CD4-positive, alpha-beta T cell treated with Interleukin-12 subunit alpha and Interleukin-12 subunit beta, for 1 hour (primary cell): ENCODE results near the gene SSRP1.
"Not testable (repeated sequence)": the region's sequence is repeated elsewhere in the genome, so short reads cannot be mapped to it uniquely, and the experiment has no call there.

Source experiments
- DNase-seq: peaks from one replicate; pipeline ENCODE4 v3.0.0-alpha.2; 2020

The SSRP1 gene

DNA sequence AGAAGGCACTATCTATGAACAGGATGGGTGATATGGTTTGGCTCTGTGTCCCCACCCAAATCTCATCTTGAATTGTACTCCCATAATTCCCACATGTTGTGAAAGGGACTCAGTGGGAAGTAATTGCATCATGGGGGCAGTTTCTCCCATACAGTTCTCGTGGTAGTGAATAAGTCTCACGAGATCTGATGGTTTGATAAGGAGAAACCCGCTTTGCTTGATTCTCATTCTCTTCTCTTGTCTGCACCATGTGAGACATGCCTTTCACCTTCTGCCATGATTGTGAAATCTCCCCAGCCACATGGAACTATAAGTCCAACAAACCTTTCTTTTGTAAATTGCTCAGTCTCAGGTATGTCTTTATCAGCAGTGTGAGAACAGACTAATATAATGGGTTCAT lies 39.5 kb downstream of the SSRP1 start:
- DNase-seq: not testable (repeated sequence)

DNA sequence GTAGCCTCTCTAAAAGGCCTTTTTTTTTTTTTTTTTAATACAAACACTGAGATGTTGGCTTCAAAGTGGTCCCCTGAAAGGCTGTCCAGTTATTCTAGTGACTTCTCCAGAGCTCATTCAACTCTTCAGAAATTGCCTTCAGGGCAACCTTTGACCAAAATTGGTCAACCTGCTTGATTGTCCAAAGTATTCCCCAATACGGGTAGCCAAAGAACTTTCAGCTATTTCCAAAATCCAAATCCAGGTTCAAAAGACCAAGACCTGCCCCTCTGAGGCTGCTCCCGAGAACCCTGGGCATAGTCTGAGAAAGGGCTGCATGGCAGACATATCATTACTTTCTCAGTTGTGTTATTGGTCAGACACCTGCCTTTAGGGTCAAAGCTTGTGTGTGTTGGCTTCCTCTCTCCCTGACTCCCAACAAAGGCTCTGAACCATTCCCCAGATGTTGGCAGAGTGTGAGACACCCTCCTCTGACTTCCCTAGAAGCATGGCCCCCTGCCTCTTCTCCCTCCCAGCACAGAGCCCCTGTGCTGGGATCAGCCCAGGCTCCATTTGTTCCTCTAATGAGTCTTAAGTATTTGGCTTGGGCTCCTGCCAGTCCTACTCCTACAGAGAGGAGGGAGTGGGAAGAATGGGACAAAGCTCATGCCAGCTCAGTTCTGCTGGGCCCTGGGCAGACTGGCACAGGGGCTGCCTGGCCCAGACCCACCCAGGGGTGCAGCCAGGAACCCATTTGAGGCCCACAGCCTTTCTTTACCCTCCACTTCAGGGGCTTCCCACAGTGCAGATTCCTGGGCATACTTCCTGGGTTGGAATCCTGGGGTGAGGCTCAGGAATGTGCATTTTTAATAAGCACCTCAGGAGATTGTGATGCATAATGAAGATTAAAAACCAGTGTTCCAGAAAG lies 41.2 kb downstream of the SSRP1 start:
- no peak for DNase-seq

DNA sequence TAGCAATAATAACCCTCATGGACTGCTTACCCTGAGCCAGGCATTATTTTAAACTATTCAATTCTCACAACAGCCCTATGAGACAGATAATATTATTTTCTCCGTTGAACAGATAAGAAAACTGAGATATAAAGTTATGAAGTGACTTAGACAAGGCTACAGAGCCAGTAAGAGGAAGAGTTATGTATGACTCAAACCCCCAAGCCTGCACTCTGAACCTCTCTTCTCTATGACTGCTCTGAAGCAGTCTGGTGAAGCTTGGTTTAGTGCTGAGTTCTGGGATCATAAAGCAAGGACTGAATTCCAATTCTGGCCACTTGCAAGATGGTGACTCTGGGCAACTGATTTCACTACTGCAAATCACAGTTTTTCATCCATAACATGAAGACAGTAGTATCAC lies 45.4 kb downstream of the SSRP1 start:
- DNase-seq: no peak

DNA sequence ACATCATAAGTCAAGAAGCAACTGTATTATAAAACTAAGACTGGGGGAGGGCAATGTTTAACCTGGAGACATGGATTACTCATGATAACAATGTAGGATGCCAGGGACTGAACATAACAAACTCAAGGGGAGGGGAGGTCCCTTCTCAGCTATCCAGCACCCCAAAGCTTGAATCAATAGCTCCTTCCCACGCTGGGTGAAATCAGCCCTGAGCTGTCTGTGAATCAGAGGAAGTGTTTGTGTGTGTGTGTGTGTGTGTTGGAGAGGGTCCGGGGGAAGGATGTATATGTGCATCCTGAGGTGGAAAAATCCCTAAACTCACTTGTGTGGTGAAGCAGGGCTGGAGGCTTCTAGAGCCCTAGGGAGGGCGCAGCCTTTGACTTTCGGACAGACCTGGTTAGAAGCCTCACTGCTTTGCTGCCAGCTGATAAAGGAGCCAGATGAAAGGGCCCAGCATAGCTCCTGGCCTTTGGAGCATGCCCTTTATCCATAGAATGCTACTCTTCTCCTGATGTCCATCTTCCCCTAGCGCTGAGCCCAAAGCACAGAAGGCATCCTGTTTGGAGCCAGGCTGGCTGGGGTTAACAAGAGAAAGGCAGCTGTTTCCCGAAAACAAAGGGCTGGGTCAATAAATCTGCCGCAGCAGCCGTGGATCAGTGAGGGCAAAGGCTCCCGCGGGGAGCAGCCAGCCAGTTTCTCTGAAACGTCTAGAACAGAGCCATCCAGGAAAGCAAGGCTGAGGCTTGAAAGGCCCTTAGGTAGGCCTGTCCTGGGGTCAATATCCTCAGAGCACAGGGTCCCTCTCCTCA lies 46.7 kb downstream of the SSRP1 start:
- DNase-seq: no peak

DNA sequence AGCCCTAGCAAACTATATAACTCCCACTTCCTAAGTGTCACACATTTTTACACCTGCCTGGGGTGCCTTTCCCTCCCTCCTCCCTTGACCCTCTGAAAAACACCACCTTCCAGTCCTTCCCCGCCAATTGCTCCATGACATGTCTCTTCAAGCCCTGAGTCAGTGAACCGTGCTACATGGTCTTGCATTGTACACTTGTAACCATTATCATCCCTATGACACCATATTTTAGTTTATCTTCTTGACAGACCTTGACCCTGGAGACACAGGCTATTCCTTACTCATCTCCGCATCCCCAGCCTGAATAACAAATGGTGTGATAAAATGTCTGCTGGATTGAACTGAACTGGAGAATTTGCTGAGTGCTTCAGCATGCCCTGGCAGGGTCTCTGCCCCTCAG lies 47.8 kb downstream of the SSRP1 start:
- DNase-seq: no peak

DNA sequence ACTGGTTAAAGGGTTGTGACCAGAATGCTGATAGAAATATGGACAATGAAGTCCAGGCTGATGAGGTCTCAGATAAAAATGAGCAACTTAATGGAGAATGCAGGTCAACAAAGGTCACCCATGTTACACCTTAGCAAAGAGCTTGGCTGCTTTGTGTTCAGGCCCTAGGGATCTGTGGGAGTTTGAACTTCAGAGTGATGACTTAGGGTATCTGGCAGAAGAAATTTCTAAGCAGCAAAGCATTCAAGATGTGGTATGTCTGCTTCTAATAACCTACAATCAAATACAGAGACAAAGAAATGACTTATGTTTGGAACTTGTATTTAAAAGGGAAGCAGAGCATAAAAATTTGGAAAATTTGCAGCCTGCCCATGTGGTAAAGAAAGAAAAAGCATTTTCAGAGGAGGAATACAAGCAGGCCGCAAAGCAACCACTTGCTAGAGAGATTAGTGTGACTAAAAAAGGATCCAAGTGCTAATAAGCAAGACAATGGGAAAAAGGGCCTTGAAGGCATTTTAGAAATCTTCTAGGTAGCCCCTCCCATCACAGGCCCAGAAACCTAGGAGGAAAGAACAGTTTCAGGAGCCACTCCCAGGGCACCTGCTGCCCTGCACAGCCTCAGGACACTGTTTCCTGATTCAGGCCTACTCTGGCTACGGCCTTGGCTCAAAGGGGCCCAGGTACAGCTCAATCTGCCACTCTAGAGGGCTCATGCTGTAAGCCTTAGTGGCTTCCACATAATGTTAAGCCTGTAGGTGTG lies 52.3 kb downstream of the SSRP1 start:
- DNase-seq: no peak

DNA sequence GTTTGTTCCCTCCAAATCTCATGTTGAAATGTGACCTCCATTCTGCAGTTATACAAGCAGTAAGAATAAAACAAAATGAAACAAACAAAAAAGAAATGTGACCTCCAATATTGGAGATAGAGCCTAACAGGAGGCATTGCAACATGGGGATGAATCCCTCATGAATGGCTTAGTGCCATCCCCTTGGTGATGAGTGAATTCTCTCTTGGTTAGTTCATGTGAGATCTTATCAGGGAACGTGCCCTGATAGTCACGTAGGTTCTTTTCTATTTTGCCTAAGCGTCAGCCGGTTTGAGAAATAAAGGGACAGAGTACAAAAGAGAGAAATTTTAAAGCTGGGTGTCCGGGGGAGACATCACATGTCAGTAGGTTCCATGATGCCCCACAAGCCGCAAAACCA lies 54.1 kb downstream of the SSRP1 start:
- DNase-seq: not testable (repeated sequence)

DNA sequence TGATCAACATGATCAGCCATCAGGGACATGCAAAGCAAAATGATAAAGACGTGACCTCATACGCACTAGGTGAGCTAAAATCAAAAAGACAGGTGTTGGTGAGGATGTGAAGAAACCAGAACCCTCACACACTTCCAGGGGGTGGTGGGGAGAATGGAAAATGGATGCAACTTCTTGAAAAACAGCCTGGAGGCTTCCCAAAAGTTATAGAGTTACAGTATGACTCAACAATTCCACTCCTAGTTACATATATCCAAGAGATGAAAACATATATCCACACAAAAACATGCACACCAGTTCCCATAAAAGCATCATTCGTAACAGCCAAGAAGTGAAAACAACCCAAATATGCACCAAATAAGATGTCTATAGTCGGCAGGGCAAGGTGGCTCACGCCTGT lies 56.6 kb downstream of the SSRP1 start:
- DNase-seq: no peak

DNA sequence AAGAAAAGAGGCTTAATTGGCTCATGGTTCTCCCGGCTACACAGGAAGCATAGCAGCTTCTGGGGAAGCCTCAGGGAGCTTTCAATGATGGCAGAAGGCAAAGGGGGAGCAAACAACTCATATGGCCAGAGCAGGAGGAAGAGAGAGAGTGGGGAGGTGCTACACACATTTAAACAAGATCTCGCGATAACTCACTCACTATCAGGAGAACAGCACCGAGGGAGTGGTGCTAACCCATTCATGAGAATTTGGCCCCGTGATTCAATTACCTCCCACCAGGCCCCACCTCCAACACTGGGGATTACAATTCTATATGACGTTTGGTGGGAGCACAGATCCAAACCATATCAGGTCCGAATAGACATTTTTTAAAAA lies 57.0 kb downstream of the SSRP1 start:
- DNase-seq: no peak

DNA sequence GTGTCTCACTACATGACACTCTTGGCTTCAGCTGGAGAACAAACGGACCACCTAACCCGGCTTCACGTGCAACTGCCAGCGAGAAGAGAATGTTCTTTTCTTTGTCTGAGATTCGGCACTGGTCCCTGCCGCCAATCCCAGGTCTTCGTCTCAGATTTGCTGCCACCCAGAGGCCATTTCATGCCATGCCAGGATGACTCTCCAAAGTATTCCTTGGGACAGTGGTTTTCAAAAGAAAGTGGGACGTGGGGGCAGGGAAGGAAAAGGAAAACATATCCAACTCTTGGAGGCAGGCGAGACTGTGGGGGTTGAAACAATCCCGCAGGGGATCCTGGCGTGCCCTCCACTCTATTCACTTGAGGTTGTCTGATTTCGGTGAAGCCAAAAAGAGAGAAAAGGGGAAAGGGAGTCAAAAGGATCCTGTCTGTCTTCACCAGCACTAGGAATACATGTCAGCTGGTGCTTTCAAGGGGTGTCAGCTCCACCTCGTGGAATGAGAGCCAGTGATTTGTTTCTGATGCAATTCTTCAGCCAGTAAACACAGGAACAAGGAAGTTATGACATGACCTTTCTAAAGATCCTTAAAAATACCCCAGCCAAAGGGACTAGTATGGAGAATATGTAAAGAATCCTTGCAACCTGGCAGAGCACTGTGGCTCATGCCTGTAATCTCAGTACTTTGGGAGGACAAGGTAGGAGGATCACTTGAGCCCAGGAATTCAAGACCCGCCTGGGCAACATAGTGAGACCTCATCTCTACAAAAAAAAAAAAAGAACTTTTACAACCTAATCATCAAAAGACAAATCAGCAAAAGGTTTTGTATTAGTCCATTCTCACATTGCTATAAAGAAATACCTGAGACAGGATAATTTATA lies 57.6 kb downstream of the SSRP1 start:
- DNase-seq: peak; percentile 7

DNA sequence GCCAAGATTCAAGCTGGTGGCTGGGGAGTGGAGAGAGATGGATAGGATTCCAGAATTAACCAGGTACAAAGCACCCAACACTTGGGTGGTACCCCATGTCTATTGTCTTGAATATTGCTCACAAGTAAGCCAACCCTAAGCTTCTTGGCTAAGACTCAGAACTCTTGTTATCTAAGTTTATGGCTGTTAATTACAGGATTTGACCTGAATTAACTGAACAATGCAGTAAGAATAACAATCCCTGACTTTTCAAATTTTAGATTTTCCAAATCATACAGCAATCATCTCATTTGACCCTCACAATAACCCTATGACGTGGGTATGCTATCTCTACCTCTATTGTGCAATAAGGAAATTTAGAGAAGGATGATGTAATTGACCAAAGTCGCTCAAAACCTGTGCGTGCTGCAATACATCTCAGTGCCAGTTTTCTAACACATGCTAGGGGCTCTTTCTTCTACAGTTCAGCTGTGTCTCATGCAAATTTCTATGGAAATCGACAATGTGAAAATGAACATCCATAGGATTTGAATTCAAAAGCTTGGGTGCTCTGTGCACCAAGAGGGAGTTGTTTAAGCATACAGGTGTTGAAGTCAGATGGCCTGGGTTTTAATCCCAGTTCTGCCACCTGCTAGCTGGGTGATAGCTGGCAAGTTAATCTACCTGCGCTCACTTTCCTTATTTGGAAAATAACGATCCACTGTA lies 58.6 kb downstream of the SSRP1 start:
- no peak for DNase-seq

DNA sequence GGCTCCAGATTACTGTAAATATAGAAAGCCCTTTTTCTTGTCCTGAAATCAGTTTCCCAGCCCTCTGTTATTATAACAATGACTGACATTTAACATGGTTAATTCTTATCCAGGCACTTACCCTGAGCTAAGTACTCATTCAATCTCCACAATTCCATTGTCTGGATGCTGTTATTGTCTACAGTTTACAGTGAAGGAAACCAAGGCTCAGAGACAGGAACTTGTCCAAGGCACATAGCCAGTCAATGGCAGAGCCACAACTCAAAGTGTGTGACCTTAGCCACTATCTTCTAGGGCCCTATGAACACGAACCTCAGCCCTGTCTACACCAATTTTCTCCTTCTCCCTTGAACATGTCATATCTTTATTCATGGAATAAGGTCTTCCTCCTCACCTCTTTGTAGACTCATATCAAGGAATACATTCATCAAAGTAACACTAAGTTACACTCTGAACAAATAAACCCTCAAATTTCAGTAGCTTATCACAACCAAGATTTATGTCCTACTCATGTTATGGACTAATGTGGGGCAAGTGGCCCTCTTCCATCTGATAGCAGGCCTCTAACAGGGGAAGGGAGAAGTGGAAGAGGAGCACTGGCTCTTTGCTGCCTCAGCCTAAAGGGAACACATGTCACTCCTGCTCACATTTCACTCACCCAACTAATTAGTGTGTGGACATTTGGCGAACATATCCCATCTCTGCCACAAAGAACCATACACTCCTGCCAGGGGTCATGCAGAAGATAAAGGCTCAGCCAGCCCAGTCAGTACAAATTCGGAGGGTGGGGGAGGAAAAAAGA lies 59.3 kb downstream of the SSRP1 start:
- no peak for DNase-seq
